WTC11 (cell line): ENCODE results near the gene FGD3. TPM values are rescaled to one million over a fixed set of nuclear protein-coding genes. Genes with fewer than 3 reads are reported as not detected.

ENCODE experiments used
- ATAC-seq: fragments of 200-7000 bp; cut with Tn5 transposase; 2 replicates; pipeline ENCODE4 v1.10.0; 2021; ENCODE audit warnings: mild to moderate bottlenecking, moderate library complexity
- CTCF ChIA-PET: fragments of 300-600 bp; sonication (Branson Sonifier 250); formaldehyde crosslinking; loops from one replicate; lab custom pipeline; 2021; ENCODE audit warnings: antibody characterized with exemption; lab: Charles Lee
- POLR2A ChIA-PET: fragments of 350-600 bp; sonication (Branson Sonifier 250); formaldehyde crosslinking; loops from one replicate; lab custom pipeline; 2021; ENCODE audit warnings: antibody characterized with exemption; lab: Charles Lee
- DNase-seq: peaks from one replicate; pipeline ENCODE4 v3.0.0; 2021; ENCODE audit warnings: low spot score
- H3K27ac Mint-ChIP-seq: 2 replicates; pipeline ENCODE4 v1.8.0; 2021; ENCODE audit warnings: mixed read lengths
- H3K27me3 Mint-ChIP-seq: 2 replicates; pipeline ENCODE4 v1.8.0; 2021; ENCODE audit warnings: low read depth, mild to moderate bottlenecking, moderate library complexity, mixed read lengths
- H3K36me3 Mint-ChIP-seq: 2 replicates; pipeline ENCODE4 v1.8.0; 2021; ENCODE audit warnings: mixed read lengths
- H3K4me1 Mint-ChIP-seq: 2 replicates; pipeline ENCODE4 v1.8.0; 2022; ENCODE audit warnings: mixed read lengths
- H3K4me3 Mint-ChIP-seq: 2 replicates; pipeline ENCODE4 v1.8.0; 2021; ENCODE audit warnings: mild to moderate bottlenecking, moderate library complexity, mixed read lengths
- H3K9me3 Mint-ChIP-seq: 2 replicates; pipeline ENCODE4 v1.8.0; 2021; ENCODE audit warnings: mixed read lengths
- AFF4 ChIP-seq: sonication (generic); formaldehyde crosslinking; IDR thresholded peaks from 2 replicates; pipeline ENCODE4 v1.8.1; 2023; ENCODE audit warnings: mild to moderate bottlenecking, missing genetic modification reagents, borderline replicate concordance
- ATF1 ChIP-seq: sonication (generic); formaldehyde crosslinking; IDR thresholded peaks from 2 replicates; pipeline ENCODE4 v1.8.1; 2023; ENCODE audit warnings: mild to moderate bottlenecking, moderate library complexity, missing genetic modification reagents
- CBFB ChIP-seq: sonication (generic); formaldehyde crosslinking; IDR thresholded peaks from 2 replicates; pipeline ENCODE4 v1.8.1; 2022; ENCODE audit warnings: mild to moderate bottlenecking, low read depth, missing genetic modification reagents
- ELF4 ChIP-seq: sonication (generic); formaldehyde crosslinking; IDR thresholded peaks from 2 replicates; pipeline ENCODE4 v1.8.1; 2022; ENCODE audit warnings: low read depth, mild to moderate bottlenecking, moderate library complexity, missing genetic modification reagents
- EMX1 ChIP-seq: fragments of 250-450 bp; sonication (Bioruptor Pico); IDR thresholded peaks from 2 replicates; pipeline ENCODE4 v1.8.0; 2021; ENCODE audit warnings: mild to moderate bottlenecking
- ESRRA ChIP-seq: sonication (generic); formaldehyde crosslinking; IDR thresholded peaks from 2 replicates; pipeline ENCODE4 v1.8.1; 2022; ENCODE audit warnings: mild to moderate bottlenecking, missing genetic modification reagents, borderline replicate concordance
- FOXJ3 ChIP-seq: sonication (generic); formaldehyde crosslinking; IDR thresholded peaks from 2 replicates; pipeline ENCODE4 v1.9.0; 2021; ENCODE audit warnings: missing genetic modification reagents, mild to moderate bottlenecking, borderline replicate concordance
- FOXK1 ChIP-seq: sonication (generic); formaldehyde crosslinking; IDR thresholded peaks from 2 replicates; pipeline ENCODE4 v1.8.0; 2022; ENCODE audit warnings: mild to moderate bottlenecking, moderate library complexity, missing genetic modification reagents
- FOXP1 ChIP-seq: sonication (generic); formaldehyde crosslinking; IDR thresholded peaks from 2 replicates; pipeline ENCODE4 v1.8.0; 2022; ENCODE audit warnings: missing genetic modification reagents, mild to moderate bottlenecking, moderate library complexity, borderline replicate concordance
- FOXP4 ChIP-seq: sonication (generic); formaldehyde crosslinking; IDR thresholded peaks from 2 replicates; pipeline ENCODE4 v1.8.0; 2022; ENCODE audit warnings: mild to moderate bottlenecking, missing genetic modification reagents
- GRHL2 ChIP-seq: fragments of 250-450 bp; sonication (Bioruptor Pico); IDR thresholded peaks from 2 replicates; pipeline ENCODE4 v1.8.0; 2022; ENCODE audit warnings: mild to moderate bottlenecking, moderate library complexity; ENCODE audit not compliant: insufficient replicate concordance, severe bottlenecking
- IRF2 ChIP-seq: sonication (generic); formaldehyde crosslinking; IDR thresholded peaks from 2 replicates; pipeline ENCODE4 v1.8.0; 2022; ENCODE audit warnings: low read depth, missing genetic modification reagents, borderline replicate concordance
- JUN ChIP-seq: sonication (generic); formaldehyde crosslinking; IDR thresholded peaks from 2 replicates; pipeline ENCODE4 v1.8.0; 2023; ENCODE audit warnings: mild to moderate bottlenecking, missing genetic modification reagents
- KAT7 ChIP-seq: sonication (generic); formaldehyde crosslinking; IDR thresholded peaks from 2 replicates; pipeline ENCODE4 v1.8.1; 2023; ENCODE audit warnings: missing genetic modification reagents, mild to moderate bottlenecking, borderline replicate concordance
- MXD4 ChIP-seq: fragments of 250-450 bp; sonication (Bioruptor Pico); IDR thresholded peaks from 2 replicates; pipeline ENCODE4 v1.8.0; 2021; ENCODE audit warnings: mild to moderate bottlenecking, moderate library complexity, borderline replicate concordance
- MYBL2 ChIP-seq: sonication (generic); formaldehyde crosslinking; IDR thresholded peaks from 2 replicates; pipeline ENCODE4 v1.8.1; 2023; ENCODE audit warnings: mild to moderate bottlenecking, moderate library complexity, missing genetic modification reagents
- NR2C2 ChIP-seq: sonication (generic); formaldehyde crosslinking; IDR thresholded peaks from 2 replicates; pipeline ENCODE4 v1.8.0; 2022; ENCODE audit warnings: mild to moderate bottlenecking, missing genetic modification reagents
- OVOL2 ChIP-seq: fragments of 250-450 bp; sonication (Bioruptor Pico); IDR thresholded peaks from 2 replicates; pipeline ENCODE4 v1.9.0; 2021; ENCODE audit warnings: mild to moderate bottlenecking, borderline replicate concordance
- RORB ChIP-seq: fragments of 250-450 bp; sonication (Bioruptor Pico); IDR thresholded peaks from 2 replicates; pipeline ENCODE4 v1.9.0; 2021; ENCODE audit warnings: mild to moderate bottlenecking
- STAT6 ChIP-seq: sonication (generic); formaldehyde crosslinking; conservative IDR thresholded peaks from 2 replicates; pipeline ENCODE4 v1.8.1; 2023; ENCODE audit warnings: mild to moderate bottlenecking, low read depth, missing genetic modification reagents, moderate library complexity
- TP53 ChIP-seq: sonication (generic); formaldehyde crosslinking; IDR thresholded peaks from 2 replicates; pipeline ENCODE4 v1.8.1; 2023; ENCODE audit warnings: mild to moderate bottlenecking, missing genetic modification reagents
- ZMAT4 ChIP-seq: fragments of 250-450 bp; sonication (Bioruptor Pico); IDR thresholded peaks from 2 replicates; pipeline ENCODE4 v1.9.0; 2021; ENCODE audit warnings: mild to moderate bottlenecking
- ZNF121 ChIP-seq: sonication (generic); formaldehyde crosslinking; IDR thresholded peaks from 2 replicates; pipeline ENCODE4 v1.8.0; 2023; ENCODE audit warnings: missing genetic modification reagents
- total RNA-seq: library from RNA; stranded (reverse); gene quantifications from 3 replicates; pipeline ENCODE4 v1.2.3, GENCODE V29; 2021

Gene FGD3
- total RNA-seq, 1 experiment from 2014 or later: 1.9 TPM

GRCh38 chr9:93017621-93018020 is 70.3 kb downstream of the FGD3 start:
- H3K4me1 Mint-ChIP-seq: peaks cover 35% of the 10 kb centered on the region
- ChIA-PET POLR2A (no interaction called here), CTCF (interaction anchor here (1.4 to 1.6 kb wide), 2 partner anchors 14 to 91 kb away, joined by 4 to 7 read pairs; no protein-coding TSS in a partner anchor)
- DNase-seq: peak; percentile 7
- H3K9me3 Mint-ChIP-seq: no peaks in the 10 kb centered on the region
- H3K27ac Mint-ChIP-seq: no peak overlapping the region
- H3K27me3 Mint-ChIP-seq: no peaks in the 10 kb centered on the region
- no peaks in the 10 kb centered on the region for H3K36me3 Mint-ChIP-seq
- no peak overlapping the region for H3K4me3 Mint-ChIP-seq
- no peak for TF ChIP-seq FOXK1
- no peak for TF ChIP-seq FOXP1 (CRISPR knock-in tag)
- no peak for TF ChIP-seq ZMAT4 (CRISPR knock-in tag)
- no peak for TF ChIP-seq NR2C2 (CRISPR knock-in tag)
- TF ChIP-seq FOXP4 (CRISPR knock-in tag): no peak
- TF ChIP-seq CBFB (CRISPR knock-in tag): no peak
- TF ChIP-seq ESRRA (CRISPR knock-in tag): no peak
- no peak for TF ChIP-seq AFF4
- TF ChIP-seq MXD4 (CRISPR knock-in tag): no peak
- no peak for TF ChIP-seq GRHL2
- TF ChIP-seq JUN: no peak
- no peak for ATAC-seq

GRCh38 chr9:93020151-93020550 is 72.8 kb downstream of the FGD3 start:
- no peak overlapping the region for H3K27ac Mint-ChIP-seq
- POLR2A ChIA-PET: no interaction called here
- no peak for TF ChIP-seq ZNF121
- no peak for TF ChIP-seq AFF4
- no peak for TF ChIP-seq FOXJ3 (CRISPR knock-in tag)
- no peak for TF ChIP-seq ELF4 (CRISPR knock-in tag)
- TF ChIP-seq ATF1 (CRISPR knock-in tag): no peak
- no peak for TF ChIP-seq IRF2 (CRISPR knock-in tag)
- no peak for TF ChIP-seq EMX1 (CRISPR knock-in tag)
- no peak for TF ChIP-seq CBFB (CRISPR knock-in tag)
- no peak for TF ChIP-seq OVOL2 (CRISPR knock-in tag)
- no peak for TF ChIP-seq MYBL2 (CRISPR knock-in tag)
- no peak for TF ChIP-seq KAT7
- TF ChIP-seq FOXP1 (CRISPR knock-in tag): no peak
- no peak for TF ChIP-seq TP53 (CRISPR knock-in tag)
- TF ChIP-seq STAT6 (CRISPR knock-in tag): no peak
- no peak for TF ChIP-seq RORB

More at GRCh38 chr9:93020151-93020550, 72.8 kb downstream of the FGD3 start:
- Mint-ChIP-seq H3K4me3 (no peak overlapping the region), H3K27me3 (no peaks in the 10 kb centered on the region; the same call in 1 of the 2 replicates), H3K9me3 (no peaks in the 10 kb centered on the region), H3K4me1 (peaks cover 14% of the 10 kb centered on the region), H3K36me3 (no peaks in the 10 kb centered on the region)
- DNase-seq (no peak), ATAC-seq (no peak)
- CTCF ChIA-PET: no interaction called here
